Measurements from ENCODE around the gene IER3. TPM values are rescaled to one million over a fixed set of nuclear protein-coding genes. Genes with fewer than 3 reads are reported as not detected.

IER3 gene
- total and polyA plus RNA-seq, 2 of the 8 experiments (the other 6 are each of a cell fraction or from before 2014, with no cell fraction given), result 11.9 to 26.5 TPM

GRCh38 chr6:30700340-30700739, 44.0 kb downstream of the IER3 start:
- H3K23ac ChIP-seq (ENCODE audit: insufficient read length), result no peak overlapping the region
- no peaks in the 10 kb centered on the region for H3K79me2 ChIP-seq (ENCODE audit: control insufficient read depth in 1 of 2, insufficient read depth in 2 of 2, low read length in 2 of 2)
- FAIRE-seq (no peak), DNase-seq (ENCODE audit: low read depth in 1 of 2, low spot score in 2 of 2) (no peak)
- H2AK5ac ChIP-seq (ENCODE audit: low read depth, low read length), result no peak overlapping the region
- H3K27ac ChIP-seq (ENCODE audit: low read depth, low read length), result no peak overlapping the region
- H3K79me1 ChIP-seq (ENCODE audit: low read depth, low read length), result no peaks in the 10 kb centered on the region
- H2BK120ac ChIP-seq (replicated peaks; ENCODE audit: low read depth, low read length), result no peak overlapping the region
- no peaks in the 10 kb centered on the region for H3K27me3 ChIP-seq (replicated peaks in 1 of 4; ENCODE audit: control insufficient read depth in 3 of 4, extremely low read depth in 1 of 4, insufficient read depth in 3 of 4, low read length in 3 of 4)
- no peaks in the 10 kb centered on the region for H3K23me2 ChIP-seq (ENCODE audit: low read depth, low read length)
- no peaks in the 10 kb centered on the region for H3K9me3 ChIP-seq (ENCODE audit: insufficient read depth in 2 of 2, low read depth in 1 of 2, low read length in 1 of 2)
- no peak overlapping the region for H3K9ac ChIP-seq (replicated peaks in 1 of 4; ENCODE audit: extremely low read depth in 1 of 4, low read depth in 3 of 4, low read length in 3 of 4)
- no peak overlapping the region for H4K5ac ChIP-seq (ENCODE audit: insufficient read length, low read depth, low read length)
- ChIA-PET POLR2A (ENCODE audit: partially characterized antibody) (interaction anchor here (0.6 to 35.9 kb wide), 5 partner anchors 0 to 445 kb away, joined by 4 to 732 read pairs (median 5); partner anchors contain the start of genes MDC1, NRM and TUBB), CTCF (ENCODE audit: partially characterized antibody) (interaction anchor here (0.7 to 2.4 kb wide), 4 partner anchors 9 to 111 kb away, joined by 3 to 16 read pairs (median 6); no protein-coding TSS in a partner anchor)
- no peak overlapping the region for H2BK5ac ChIP-seq (ENCODE audit: low read depth, low read length)
- no peaks in the 10 kb centered on the region for H3K4me1 ChIP-seq (replicated peaks in 1 of 4; ENCODE audit: control insufficient read depth in 3 of 4, insufficient read depth in 4 of 4, low read length in 3 of 4)
- no peak overlapping the region for H3K4me3 ChIP-seq (ENCODE audit: extremely low read depth in 1 of 4, insufficient read depth in 2 of 4, low read depth in 3 of 4, low read length in 4 of 4)
- peaks cover 5 to 28% (median 11%) of the 10 kb centered on the region in 4 experiments; a peak in 6 of 8 replicates for H3K36me3 ChIP-seq (ENCODE audit: control insufficient read depth in 2 of 4, insufficient read depth in 4 of 4, low read length in 3 of 4)
- no peak overlapping the region for H3K56ac ChIP-seq (replicated peaks; ENCODE audit: insufficient read length, low read depth, low read length)
- no peak overlapping the region for H2BK20ac ChIP-seq (ENCODE audit: low read length)
- H4K20me1 ChIP-seq (replicated peaks in 1 of 2; ENCODE audit: control insufficient read depth in 1 of 2, insufficient read depth in 2 of 2, low read length in 2 of 2), result peaks cover 3% of the 10 kb centered on the region in 2 experiments
- H2BK12ac ChIP-seq (ENCODE audit: low read depth, low read length), result no peak overlapping the region
- no peak overlapping the region for H2BK15ac ChIP-seq (ENCODE audit: low read length)
- H4K8ac ChIP-seq (ENCODE audit: extremely low read depth, insufficient read depth, low read length), result no peak overlapping the region
- no peak overlapping the region for H3K14ac ChIP-seq (ENCODE audit: insufficient read length)
- no peak overlapping the region for H2AFZ ChIP-seq (ENCODE audit: low read length)
- H3K4me2 ChIP-seq (ENCODE audit: insufficient read depth in 1 of 2, low read depth in 2 of 2, low read length in 2 of 2), result no peak overlapping the region
- H4K91ac ChIP-seq (replicated peaks; ENCODE audit: insufficient read length, low read length), result no peak overlapping the region
- no peak overlapping the region for H3K18ac ChIP-seq (ENCODE audit: extremely low read depth, low read length)
- WGBS, 2 experiments (ENCODE audit: extremely low coverage in 1 of 2, insufficient coverage in 1 of 2, insufficient read length in 1 of 2, insufficient replicate concordance in 2 of 2, low coverage in 1 of 2, low lambda C conversion rate in 2 of 2, missing lambda C conversion rate in 1 of 2), result 81% methylated on average over 4 of the region's 4 CpGs; no CpG with 5 or more reads in 1 of the 2 experiments
- H3K4ac ChIP-seq (replicated peaks; ENCODE audit: insufficient read length, low read depth, low read length), result no peak overlapping the region
- TF ChIP-seq YY1 (IDR thresholded peaks at IDR 0.05; ENCODE audit: low read depth, low read length) (no peak), BRCA1 (IDR thresholded peaks at IDR 0.05; ENCODE audit: low read depth, low read length) (no peak), EGR1 (IDR thresholded peaks at IDR 0.05; ENCODE audit: borderline replicate concordance, low read depth, low read length) (no peak), E2F6 (IDR thresholded peaks at IDR 0.05) (no peak), SP4 (IDR thresholded peaks at IDR 0.05; ENCODE audit: low read length) (no peak), RBBP5 (IDR thresholded peaks at IDR 0.05; ENCODE audit: borderline replicate concordance, low read depth, low read length) (no peak), KDM1A (IDR thresholded peaks at IDR 0.05; ENCODE audit: borderline replicate concordance, low read length) (no peak), NRF1 (IDR thresholded peaks at IDR 0.05; ENCODE audit: low read depth, low read length) (no peak), USF2 (IDR thresholded peaks at IDR 0.05; ENCODE audit: low read length) (no peak), CTBP2 (IDR thresholded peaks at IDR 0.05; ENCODE audit: borderline replicate concordance, insufficient read depth, insufficient read length, low read length) (no peak), POLR2A (IDR thresholded peaks at IDR 0.05; ENCODE audit: control extremely low read depth in 1 of 2, low read depth in 2 of 2, low read length in 2 of 2) (no peak)
